HG03097 (cell line): ENCODE results near the gene SLC25A1.

ENCODE experiments used
- ATAC-seq: cut with Tn5 transposase; IDR thresholded peaks from one replicate; pipeline ENCODE4 v1.9.1; 2021; ENCODE audit not compliant: unreplicated experiment, low FRiP score

Gene SLC25A1

DNA sequence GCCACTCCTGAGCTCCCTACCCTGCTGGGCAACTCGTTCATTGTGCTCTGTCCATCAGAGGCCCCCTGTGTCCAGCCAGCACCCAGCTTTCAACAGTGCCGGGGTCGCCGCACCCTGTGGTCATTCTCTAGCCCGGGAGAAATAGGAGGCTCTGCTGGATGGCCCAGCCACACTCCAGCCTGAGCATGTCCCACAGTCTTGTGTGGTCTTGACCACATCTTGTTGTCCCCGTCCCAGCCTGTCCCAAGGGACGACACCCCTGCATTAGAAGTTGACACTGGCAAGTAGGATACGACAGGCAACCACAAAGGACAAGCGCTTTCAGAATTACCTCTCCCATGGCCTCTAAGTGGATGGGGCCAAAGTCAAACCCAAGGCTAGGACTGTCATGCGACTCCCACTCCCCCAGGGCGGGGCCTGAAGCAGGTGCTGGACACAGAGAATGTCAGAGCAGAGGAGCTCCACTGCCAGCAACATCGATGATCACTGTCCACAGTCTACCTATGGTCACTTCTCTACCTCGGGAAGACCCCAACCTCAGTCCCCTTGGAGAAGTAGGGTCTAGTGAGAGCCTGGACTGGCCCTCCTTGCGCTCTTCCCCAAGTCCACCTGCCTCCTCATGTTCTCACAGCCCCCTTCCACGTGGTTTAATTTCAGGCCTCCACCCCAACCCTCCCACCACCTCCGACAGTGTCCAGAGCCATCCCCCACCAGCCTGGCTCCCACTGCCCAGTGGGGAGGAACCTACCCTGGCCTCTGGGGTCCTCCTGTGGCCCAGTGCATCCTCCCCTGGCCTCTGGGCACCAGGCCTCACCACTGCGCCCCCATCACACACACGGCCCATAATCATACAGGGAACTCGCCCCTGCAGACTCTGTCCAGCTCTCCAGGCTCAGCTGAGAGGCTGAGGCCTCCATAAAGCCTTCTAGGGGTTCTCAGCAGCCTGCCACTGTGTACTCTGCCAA is 51.9 kb downstream of the SLC25A1 start:
- no peak for ATAC-seq
